ENCODE measurements around the gene CHST9.

Gene CHST9

GRCh38 chr18:26868968-26869586 is 316.0 kb downstream of the CHST9 start:
- no peak for DNase-seq
- no peak overlapping the region for H3K4me3 ChIP-seq (ENCODE audit: insufficient read depth, low read depth, low read length, poor library complexity, severe bottlenecking)
- no peaks in the 10 kb centered on the region for H3K9me3 ChIP-seq (ENCODE audit: control insufficient read depth, low read length)
- no peaks in the 10 kb centered on the region for H3K27me3 ChIP-seq (replicated peaks; ENCODE audit: control insufficient read depth, insufficient read depth, low read length, poor library complexity, severe bottlenecking)
- H3K4me1 ChIP-seq (ENCODE audit: control insufficient read depth, insufficient read depth, low read length, poor library complexity, severe bottlenecking), result no peaks in the 10 kb centered on the region
- H3K36me3 ChIP-seq (ENCODE audit: control insufficient read depth, insufficient read depth, low read length), result no peaks in the 10 kb centered on the region
- no peak overlapping the region for H3K27ac ChIP-seq (ENCODE audit: insufficient read depth, low read length, poor library complexity, severe bottlenecking)

- no peak overlapping the region for H3K27ac ChIP-seq (ENCODE audit: insufficient read depth, low read length, poor library complexity, severe bottlenecking)
- no peaks in the 10 kb centered on the region for H3K27me3 ChIP-seq (replicated peaks; ENCODE audit: control insufficient read depth, insufficient read depth, low read length, poor library complexity, severe bottlenecking)
- no peak for DNase-seq
Observed at GRCh38 chr18:26867471-26867870, 317.6 kb downstream of the CHST9 start.

DNA sequence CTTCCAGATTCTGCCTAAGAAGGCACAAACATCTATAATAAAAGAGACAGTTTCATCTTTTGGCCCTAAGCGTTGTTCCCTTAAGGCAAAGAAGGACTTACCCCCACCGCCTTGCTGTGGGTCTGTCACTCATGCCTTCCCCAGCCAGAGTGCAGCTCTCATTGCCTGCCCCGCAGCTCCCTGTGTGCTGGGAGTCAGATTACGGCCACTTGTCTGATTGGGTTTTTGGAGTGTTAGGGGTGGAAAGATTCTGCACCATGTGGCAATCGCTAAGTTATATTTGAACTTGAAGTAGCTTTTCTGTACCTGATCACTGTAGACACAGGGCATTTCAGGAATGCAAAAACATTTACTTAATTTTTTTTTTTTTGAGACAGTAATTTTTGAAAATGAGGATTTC is 319.6 kb downstream of the CHST9 start, which contains the start of gene AQP4:
Gene AQP4, minus strand, starts transcription at position 151 of the 400 bp plus-strand sequence. Its CDS starts 18 bp downstream, at position 133.
- no peaks in the 10 kb centered on the region for H3K4me1 ChIP-seq (ENCODE audit: control insufficient read depth, insufficient read depth, low read length, poor library complexity, severe bottlenecking)

More at GRCh38 chr18:26867471-26867870, 317.6 kb downstream of the CHST9 start:
- H3K9me3 ChIP-seq (ENCODE audit: control insufficient read depth, low read length), result no peaks in the 10 kb centered on the region
- H3K4me3 ChIP-seq (ENCODE audit: insufficient read depth, low read depth, low read length, poor library complexity, severe bottlenecking), result no peak overlapping the region
- no peaks in the 10 kb centered on the region for H3K4me1 ChIP-seq (ENCODE audit: control insufficient read depth, insufficient read depth, low read length, poor library complexity, severe bottlenecking)
- no peaks in the 10 kb centered on the region for H3K36me3 ChIP-seq (ENCODE audit: control insufficient read depth, insufficient read depth, low read length)

DNA sequence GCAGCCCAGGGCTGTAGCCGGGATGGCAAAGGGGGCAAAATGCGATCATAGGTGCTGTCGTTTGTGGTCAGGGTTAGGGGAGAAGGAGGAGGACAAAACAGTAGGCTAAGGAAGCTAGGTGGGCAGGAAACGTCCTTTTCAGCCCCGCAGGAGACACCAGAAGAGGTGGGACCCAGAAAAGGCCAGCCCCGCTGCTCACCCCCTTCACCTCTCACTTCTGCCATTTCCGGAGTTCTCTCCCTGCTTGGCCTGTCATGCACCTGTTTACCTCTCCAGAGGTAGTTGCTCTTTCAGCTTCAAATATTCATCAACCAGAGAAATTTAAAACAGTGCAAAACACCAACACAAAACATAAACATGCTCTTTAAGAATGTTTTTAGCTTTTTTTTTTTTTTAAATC is 320.4 kb downstream of the CHST9 start:
- Histone ChIP-seq H3K4me1 (ENCODE audit: control insufficient read depth, insufficient read depth, low read length, poor library complexity, severe bottlenecking) (no peaks in the 10 kb centered on the region), H3K27ac (ENCODE audit: insufficient read depth, low read length, poor library complexity, severe bottlenecking) (no peak overlapping the region), H3K36me3 (ENCODE audit: control insufficient read depth, insufficient read depth, low read length) (no peaks in the 10 kb centered on the region), H3K4me3 (ENCODE audit: insufficient read depth, low read depth, low read length, poor library complexity, severe bottlenecking) (no peak overlapping the region), H3K27me3 (replicated peaks; ENCODE audit: control insufficient read depth, insufficient read depth, low read length, poor library complexity, severe bottlenecking) (no peaks in the 10 kb centered on the region), H3K9me3 (ENCODE audit: control insufficient read depth, low read length) (no peaks in the 10 kb centered on the region)
- DNase-seq, result no peak

More for the DNA sequence above, 319.6 kb downstream of the CHST9 start, which contains the start of gene AQP4:
- no peaks in the 10 kb centered on the region for H3K27me3 ChIP-seq (replicated peaks; ENCODE audit: control insufficient read depth, insufficient read depth, low read length, poor library complexity, severe bottlenecking)
- DNase-seq, result no peak
- no peaks in the 10 kb centered on the region for H3K9me3 ChIP-seq (ENCODE audit: control insufficient read depth, low read length)
- H3K36me3 ChIP-seq (ENCODE audit: control insufficient read depth, insufficient read depth, low read length), result no peaks in the 10 kb centered on the region
- no peak within 1 kb of the TSS for H3K27ac ChIP-seq (ENCODE audit: insufficient read depth, low read length, poor library complexity, severe bottlenecking)
- no peak within 1 kb of the TSS for H3K4me3 ChIP-seq (ENCODE audit: insufficient read depth, low read depth, low read length, poor library complexity, severe bottlenecking)

GRCh38 chr18:26863921-26864497 is 321.1 kb downstream of the CHST9 start:
- no peak overlapping the region for H3K27ac ChIP-seq (ENCODE audit: insufficient read depth, low read length, poor library complexity, severe bottlenecking)
- H3K36me3 ChIP-seq (ENCODE audit: control insufficient read depth, insufficient read depth, low read length), result no peaks in the 10 kb centered on the region
- no peaks in the 10 kb centered on the region for H3K27me3 ChIP-seq (replicated peaks; ENCODE audit: control insufficient read depth, insufficient read depth, low read length, poor library complexity, severe bottlenecking)
- no peaks in the 10 kb centered on the region for H3K9me3 ChIP-seq (ENCODE audit: control insufficient read depth, low read length)
- no peak overlapping the region for H3K4me3 ChIP-seq (ENCODE audit: insufficient read depth, low read depth, low read length, poor library complexity, severe bottlenecking)
- H3K4me1 ChIP-seq (ENCODE audit: control insufficient read depth, insufficient read depth, low read length, poor library complexity, severe bottlenecking), result no peaks in the 10 kb centered on the region
- DNase-seq, result no peak

DNA sequence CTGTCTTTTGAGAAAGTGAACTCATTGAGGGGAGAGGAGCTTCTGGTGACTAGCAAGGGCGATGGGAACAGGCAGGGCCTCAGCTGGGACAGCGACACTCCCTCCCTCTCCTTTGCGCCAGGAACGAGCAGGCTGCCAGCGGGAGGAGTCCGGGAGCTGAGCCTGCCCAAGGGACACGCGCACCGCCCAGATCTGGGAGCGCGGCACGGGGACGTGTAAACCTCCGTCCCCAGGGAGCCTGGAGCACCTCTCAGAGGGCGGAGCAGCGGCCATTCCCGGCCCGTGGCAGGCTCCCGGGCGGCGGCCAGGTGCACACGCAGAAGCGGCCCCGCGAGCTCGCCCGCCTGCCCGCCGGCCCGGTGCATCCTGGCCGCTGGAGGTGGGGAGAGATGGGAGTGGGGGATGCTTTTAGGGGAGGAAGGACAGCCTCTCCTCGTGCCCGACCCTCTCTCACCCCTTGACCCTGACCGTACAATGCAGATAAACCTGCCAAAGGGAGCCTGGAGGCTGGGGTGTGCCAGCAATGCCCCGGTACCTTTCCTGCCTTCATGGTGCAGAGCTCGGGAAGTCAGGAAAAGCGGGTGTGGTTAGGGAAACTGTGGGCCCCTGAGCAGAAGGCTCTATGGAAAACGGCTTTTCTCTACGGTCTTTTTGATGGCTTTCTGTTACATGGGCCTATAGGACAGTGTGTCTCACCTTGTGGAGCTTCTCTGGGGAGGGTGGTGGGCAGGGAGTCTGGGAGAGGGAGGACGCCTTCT is 321.8 kb downstream of the CHST9 start:
- no peaks in the 10 kb centered on the region for H3K27me3 ChIP-seq (replicated peaks; ENCODE audit: control insufficient read depth, insufficient read depth, low read length, poor library complexity, severe bottlenecking)
- no peaks in the 10 kb centered on the region for H3K9me3 ChIP-seq (ENCODE audit: control insufficient read depth, low read length)
- H3K4me1 ChIP-seq (ENCODE audit: control insufficient read depth, insufficient read depth, low read length, poor library complexity, severe bottlenecking), result no peaks in the 10 kb centered on the region
- no peaks in the 10 kb centered on the region for H3K36me3 ChIP-seq (ENCODE audit: control insufficient read depth, insufficient read depth, low read length)
- DNase-seq, result no peak
- H3K27ac ChIP-seq (ENCODE audit: insufficient read depth, low read length, poor library complexity, severe bottlenecking), result no peak overlapping the region
- H3K4me3 ChIP-seq (ENCODE audit: insufficient read depth, low read depth, low read length, poor library complexity, severe bottlenecking), result no peak overlapping the region

DNA sequence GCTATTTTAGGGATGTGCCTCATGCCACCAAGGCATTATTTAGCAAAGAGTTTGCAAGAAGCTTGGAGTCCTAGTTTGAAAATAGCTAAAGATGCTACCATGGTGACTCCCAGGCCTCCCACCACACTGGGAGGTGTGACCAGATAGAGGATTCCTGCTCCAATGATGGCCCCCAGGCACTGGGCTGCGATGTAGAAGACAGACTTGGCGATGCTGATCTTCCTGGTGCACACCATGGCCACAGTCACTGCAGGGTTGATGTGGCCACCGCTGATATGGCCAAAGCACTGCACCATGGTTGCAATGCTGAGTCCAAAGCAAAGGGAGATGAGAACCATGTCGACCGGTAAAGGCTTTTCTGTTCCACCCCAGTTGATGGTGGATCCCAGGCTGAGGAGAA is 323.0 kb downstream of the CHST9 start:
- Histone ChIP-seq H3K4me3 (ENCODE audit: insufficient read depth, low read depth, low read length, poor library complexity, severe bottlenecking) (no peak overlapping the region), H3K27me3 (replicated peaks; ENCODE audit: control insufficient read depth, insufficient read depth, low read length, poor library complexity, severe bottlenecking) (no peaks in the 10 kb centered on the region), H3K4me1 (ENCODE audit: control insufficient read depth, insufficient read depth, low read length, poor library complexity, severe bottlenecking) (no peaks in the 10 kb centered on the region), H3K36me3 (ENCODE audit: control insufficient read depth, insufficient read depth, low read length) (no peaks in the 10 kb centered on the region), H3K27ac (ENCODE audit: insufficient read depth, low read length, poor library complexity, severe bottlenecking) (no peak overlapping the region), H3K9me3 (ENCODE audit: control insufficient read depth, low read length) (no peaks in the 10 kb centered on the region)
- DNase-seq, result no peak
